HFF-Myc (cell line): ENCODE measurements around the gene ESPNL.

Experiments
- DNase-seq: peaks from one replicate; pipeline ENCODE4 v3.0.0-alpha.2; 2011; ENCODE audit warnings: low read depth; ENCODE audit errors: extremely low read depth
- H3K4me3 ChIP-seq: replicated peaks from 2 replicates; pipeline ENCODE4 v1.5.1; 2011; ENCODE audit warnings: low read depth, mild to moderate bottlenecking, control low read depth, low read length
- TF ChIP-seq, protein P1 (sequence below): IDR thresholded peaks from 2 replicates; pipeline ENCODE4 v1.5.1; 2012; ENCODE audit warnings: mild to moderate bottlenecking, low read depth, low read length, control low read depth; ENCODE audit errors: missing control alignments

ESPNL gene

DNA sequence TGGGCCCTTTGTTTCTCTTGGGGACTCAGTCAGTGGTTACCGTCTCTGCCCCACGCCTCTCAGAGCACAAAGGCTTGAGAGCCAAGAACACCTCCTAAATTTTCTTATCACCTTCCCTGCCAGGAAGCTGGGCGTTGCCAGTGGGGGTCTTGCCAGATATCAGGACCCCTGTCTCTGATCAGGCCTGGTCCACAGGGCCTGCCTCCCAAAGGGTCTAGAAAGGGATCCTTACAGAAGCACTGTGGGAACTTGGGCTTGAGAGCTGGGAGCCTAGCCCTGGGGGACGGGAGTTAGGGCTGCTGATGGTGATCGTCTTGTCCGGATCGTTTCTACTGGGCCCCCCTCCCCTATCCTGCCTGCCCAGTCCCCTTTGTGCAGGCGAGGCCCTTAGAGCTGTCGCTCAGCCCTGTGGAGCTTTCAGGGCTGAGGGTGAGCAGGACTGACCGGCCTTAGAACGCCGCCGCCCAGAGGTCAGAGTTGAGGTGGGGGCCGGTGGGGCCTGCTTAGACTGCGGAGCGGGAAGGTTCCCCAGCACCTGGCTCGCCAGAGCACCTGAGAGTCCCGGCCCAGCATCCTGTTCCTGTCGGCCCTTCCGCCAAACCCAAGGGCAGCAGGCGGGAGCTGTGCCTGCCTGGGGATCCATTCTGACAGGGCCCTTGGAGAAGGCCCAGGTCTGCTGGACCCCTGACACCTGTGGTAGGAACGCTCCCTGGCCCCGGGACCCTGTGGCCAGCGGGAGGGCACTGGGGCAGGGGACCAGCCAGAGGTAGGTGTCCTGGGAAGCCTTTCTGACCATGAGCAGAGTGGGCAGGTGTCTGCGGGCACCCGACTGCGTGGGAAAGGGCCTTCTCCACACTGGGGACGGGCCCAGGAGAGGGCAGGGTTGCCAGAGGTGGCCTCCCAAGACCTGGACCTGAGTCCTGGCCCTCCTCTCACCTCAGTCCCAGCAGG lies 956 bp downstream of the ESPNL start:
- TF ChIP-seq, protein P1, sequence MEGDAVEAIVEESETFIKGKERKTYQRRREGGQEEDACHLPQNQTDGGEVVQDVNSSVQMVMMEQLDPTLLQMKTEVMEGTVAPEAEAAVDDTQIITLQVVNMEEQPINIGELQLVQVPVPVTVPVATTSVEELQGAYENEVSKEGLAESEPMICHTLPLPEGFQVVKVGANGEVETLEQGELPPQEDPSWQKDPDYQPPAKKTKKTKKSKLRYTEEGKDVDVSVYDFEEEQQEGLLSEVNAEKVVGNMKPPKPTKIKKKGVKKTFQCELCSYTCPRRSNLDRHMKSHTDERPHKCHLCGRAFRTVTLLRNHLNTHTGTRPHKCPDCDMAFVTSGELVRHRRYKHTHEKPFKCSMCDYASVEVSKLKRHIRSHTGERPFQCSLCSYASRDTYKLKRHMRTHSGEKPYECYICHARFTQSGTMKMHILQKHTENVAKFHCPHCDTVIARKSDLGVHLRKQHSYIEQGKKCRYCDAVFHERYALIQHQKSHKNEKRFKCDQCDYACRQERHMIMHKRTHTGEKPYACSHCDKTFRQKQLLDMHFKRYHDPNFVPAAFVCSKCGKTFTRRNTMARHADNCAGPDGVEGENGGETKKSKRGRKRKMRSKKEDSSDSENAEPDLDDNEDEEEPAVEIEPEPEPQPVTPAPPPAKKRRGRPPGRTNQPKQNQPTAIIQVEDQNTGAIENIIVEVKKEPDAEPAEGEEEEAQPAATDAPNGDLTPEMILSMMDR, result no peak
- H3K4me3 ChIP-seq, result no peak overlapping the region
- DNase-seq, result no peak

DNA sequence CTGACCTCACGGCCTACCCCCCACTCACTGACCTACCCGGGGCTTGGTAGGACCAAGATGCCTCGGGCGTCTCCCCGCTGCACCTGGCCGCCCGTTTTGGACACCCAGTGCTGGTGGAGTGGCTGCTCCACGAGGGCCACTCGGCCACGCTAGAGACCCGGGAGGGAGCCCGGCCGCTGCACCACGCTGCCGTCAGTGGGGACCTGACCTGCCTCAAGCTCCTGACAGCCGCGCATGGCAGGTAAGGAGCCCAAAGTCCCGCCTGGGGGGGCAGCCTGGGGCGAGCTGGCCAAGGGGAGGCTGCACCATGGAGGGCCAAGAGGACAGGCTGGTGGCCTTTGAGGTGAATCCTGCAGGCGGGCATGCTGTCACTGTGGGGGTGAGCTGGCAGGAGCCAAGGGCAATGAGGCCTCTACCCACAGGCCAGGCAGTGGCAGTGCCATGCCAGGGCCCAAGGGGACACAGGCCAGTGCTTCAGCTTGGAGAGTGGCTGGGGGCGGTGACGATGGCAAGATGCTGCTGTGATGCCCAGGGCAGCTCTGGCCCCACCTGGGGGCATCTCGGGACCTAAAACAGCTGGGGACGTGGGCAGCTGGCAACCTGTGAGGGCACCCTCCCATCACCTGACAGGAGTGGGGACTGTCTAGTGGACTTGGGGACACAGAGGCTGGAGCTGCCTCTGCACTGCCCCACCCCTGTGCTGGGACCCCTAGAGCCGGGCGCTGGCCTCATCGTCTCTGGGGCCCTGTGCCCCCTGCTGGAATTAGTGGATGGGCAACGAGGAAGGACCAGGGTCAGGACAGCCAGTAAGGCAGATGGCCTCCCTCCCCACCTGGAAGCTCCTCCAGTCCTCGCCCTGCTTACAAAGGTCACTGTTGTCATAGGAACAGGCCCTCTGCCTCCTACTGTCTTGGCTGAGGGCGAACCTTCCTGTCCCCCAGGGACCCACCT lies 2.0 kb downstream of the ESPNL start:
- TF ChIP-seq, protein P1, result no peak
- H3K4me3 ChIP-seq, result no peak overlapping the region
- no peak for DNase-seq

DNA sequence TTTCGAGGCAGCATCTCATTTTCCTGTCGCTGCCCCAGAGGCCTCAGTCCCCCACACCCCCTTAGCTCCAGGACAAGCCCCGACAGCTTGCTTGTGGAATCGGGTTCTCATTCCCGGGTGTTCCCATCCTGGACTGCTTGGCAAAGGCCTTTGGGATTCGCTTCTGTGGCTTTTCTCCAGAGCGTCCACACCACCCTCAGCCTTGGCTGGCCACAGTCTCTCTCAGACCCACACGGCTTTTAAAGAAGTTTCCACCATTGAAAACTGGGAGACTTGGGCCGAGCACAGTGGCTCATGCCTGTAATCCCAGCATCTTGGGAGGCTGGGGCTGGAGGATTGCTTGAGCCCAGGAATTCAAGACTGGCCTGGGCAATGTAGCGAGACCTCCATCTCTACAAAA lies 2.7 kb downstream of the ESPNL start:
- TF ChIP-seq, protein P1, result no peak
- H3K4me3 ChIP-seq, result no peak overlapping the region
- no peak for DNase-seq

DNA sequence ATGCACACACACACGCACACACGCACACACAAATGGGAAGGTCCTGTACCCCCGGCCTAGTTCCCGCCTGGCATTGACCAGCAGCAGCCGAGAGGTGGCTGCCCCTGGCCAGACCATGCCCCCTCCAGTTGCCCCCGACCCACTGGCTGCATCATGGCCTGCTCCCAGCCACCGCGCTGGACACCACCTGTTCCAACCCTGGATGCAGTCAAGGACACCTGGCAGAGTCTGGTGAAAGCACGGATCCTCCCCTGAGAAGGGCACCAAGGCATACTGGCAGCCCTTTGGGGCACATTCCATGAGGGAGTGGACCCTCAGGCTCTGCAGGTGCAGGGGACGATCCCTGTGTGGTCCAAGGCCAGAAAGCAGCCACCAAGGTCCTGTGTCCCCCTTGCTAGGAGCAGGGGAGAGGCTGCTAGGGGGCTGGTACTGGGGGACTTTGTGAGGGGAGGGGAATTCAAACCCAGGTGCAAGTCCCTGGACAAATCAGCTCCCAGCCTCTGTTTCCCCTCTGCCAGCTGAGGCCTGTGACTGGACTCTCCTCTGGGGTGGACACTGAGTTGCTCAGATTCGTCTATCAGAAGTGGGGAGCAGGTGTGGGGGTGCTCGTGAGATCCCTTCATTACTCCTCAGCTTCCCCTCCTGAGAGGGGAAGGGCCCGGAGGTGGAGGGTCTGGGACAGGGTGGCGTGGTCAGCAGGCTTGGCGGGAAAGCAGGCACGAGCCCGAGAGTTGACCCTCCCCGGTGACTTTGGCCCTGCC lies 3.5 kb downstream of the ESPNL start:
- H3K4me3 ChIP-seq, result no peak overlapping the region
- TF ChIP-seq, protein P1, result no peak
- no peak for DNase-seq

DNA sequence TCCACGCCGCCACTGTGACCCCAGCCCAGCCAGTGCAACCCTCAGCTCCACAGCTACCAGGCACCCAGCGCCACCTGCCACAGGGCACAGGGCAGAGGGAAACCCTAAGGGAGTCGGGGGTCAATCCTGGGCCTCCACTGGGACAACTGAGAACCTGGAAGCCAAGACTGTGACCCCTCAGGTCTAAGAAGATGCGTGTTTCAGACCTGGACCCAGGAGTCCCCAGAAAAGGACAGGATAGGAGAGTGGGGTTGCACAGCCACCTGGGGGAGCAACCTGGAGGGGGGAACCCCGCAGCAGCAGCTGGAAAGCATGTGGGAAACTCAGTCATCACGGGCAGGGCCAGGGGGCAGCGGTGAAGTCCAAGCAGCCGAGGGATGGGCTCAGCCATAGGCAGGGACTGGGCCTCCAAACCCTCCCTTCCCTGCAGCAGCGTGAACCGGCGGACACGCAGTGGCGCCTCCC lies 4.1 kb downstream of the ESPNL start:
- no peak overlapping the region for H3K4me3 ChIP-seq
- DNase-seq, result no peak
- TF ChIP-seq, protein P1, result no peak
